GM12801 (cell line): ENCODE results near the gene KLHL29.

Experiments used
- CTCF ChIP-seq: IDR thresholded peaks from one replicate; pipeline ENCODE4 v1.5.1; 2011; ENCODE audit warnings: control low read depth; ENCODE audit not compliant: insufficient read length; ENCODE audit errors: extremely low read depth

KLHL29 gene

GRCh38 chr2:23655934-23656596 is 271.1 kb downstream of the KLHL29 start:
- no peak for TF ChIP-seq CTCF

GRCh38 chr2:23656597-23656973 is 271.6 kb downstream of the KLHL29 start:
- TF ChIP-seq CTCF = no peak

GRCh38 chr2:23657371-23657770 is 272.4 kb downstream of the KLHL29 start:
- no peak for TF ChIP-seq CTCF

- TF ChIP-seq CTCF = no peak
Measured at GRCh38 chr2:23657934-23658333, 273.0 kb downstream of the KLHL29 start.

GRCh38 chr2:23658466-23658942 is 273.5 kb downstream of the KLHL29 start:
- no peak for TF ChIP-seq CTCF

GRCh38 chr2:23659328-23659727 is 274.3 kb downstream of the KLHL29 start:
- no peak for TF ChIP-seq CTCF

GRCh38 chr2:23659773-23660172 is 274.8 kb downstream of the KLHL29 start:
- no peak for TF ChIP-seq CTCF

- no peak for TF ChIP-seq CTCF
Measured at GRCh38 chr2:23660237-23660636, 275.3 kb downstream of the KLHL29 start.
